GM12873 (cell line): ENCODE measurements around the gene ADIPOR2.

Experiments used
- CTCF ChIP-seq: IDR thresholded peaks from 2 replicates; pipeline ENCODE4 v1.5.1; 2012; ENCODE audit warnings: low read depth, mild to moderate bottlenecking, moderate library complexity, low read length, control low read depth; ENCODE audit not compliant: insufficient read depth; ENCODE audit errors: missing control alignments

Gene ADIPOR2

DNA sequence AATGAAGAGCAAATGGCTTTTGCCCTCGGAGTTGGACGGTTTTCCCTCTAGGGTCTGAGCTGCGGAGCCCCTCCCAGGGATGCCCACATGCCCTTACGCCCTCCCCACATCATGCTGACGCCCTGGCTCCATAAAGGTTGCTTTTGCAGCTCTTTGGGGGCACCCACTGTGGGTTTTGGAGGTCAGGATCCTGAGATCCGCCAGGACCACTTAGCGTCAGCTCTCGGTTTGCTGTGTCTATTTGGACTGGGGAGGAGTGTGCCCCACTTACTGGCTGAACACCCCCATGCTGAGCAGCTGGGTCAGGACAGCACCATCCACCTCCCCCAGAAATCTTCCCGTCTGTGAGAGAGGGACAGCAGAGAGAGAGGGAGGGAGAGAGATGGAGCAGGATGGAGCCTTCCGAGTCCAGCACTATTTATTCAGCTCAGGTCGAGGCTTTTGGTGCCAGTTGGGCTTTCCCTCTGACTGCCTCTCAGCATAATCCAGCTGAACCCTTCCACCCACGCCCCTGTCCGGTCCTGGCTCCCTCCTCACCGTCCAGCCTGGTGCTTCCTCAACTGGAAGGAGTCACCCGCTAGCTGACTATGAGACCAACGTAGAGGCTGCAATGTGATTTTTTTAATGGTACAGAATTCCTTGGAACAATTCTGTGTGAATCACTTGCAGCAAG is 110.6 kb downstream of the ADIPOR2 start:
- no peak for TF ChIP-seq CTCF

DNA sequence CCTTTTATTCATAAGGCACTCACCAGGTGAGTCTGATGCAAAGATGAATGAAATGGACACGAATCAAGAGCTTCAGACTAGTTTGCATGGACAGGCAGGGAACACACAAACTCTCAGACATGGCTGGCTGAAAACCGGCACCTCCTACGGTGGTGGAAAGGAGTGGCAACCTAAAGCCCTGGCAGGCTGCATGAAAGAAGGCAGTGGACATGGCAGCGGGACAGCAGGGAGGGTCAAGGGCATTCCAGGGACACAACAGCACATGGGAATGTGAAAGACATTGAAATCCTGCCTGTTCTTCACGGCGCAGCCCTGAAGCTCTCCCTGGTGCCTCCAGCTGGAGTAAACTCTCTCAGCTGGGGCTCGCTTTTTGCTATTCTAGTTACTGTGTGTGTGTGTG is 112.9 kb downstream of the ADIPOR2 start:
- no peak for TF ChIP-seq CTCF

GRCh38 chr12:1804545-1805332 is 113.9 kb downstream of the ADIPOR2 start:
- no peak for TF ChIP-seq CTCF

DNA sequence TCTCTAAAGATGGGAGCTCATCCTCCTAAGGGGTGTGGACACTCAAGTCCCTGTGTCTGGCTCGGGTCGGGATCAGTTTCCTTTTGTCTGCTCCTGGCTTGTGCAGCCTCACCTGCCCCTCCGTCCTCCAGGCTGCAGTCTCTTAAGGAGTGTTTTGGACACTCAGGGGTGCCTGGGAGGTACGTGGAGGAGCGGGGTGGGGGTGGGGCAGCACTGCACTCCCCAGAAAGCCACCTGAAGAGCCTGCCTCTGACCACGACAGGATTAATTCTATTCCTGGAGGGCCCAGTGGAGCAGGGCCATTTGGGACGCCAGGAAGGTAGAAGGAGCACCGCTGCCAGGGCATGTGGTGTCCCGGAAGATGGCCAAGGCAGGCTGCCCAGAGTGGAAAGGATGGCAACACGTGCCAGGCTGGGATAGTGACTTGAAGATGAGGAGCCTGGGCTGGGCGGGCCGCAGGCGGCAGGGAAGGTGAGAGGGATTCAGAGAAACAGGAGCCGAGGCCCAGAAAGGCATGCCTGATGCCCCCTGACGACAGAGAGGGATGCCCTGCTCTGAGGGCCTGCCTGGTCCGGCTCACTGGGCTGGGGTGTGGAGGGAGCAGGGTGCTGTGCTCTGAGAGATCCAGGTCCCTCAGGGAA is 114.7 kb downstream of the ADIPOR2 start:
- TF ChIP-seq CTCF = no peak

GRCh38 chr12:1806301-1807086 is 115.6 kb downstream of the ADIPOR2 start:
- TF ChIP-seq CTCF = no peak

DNA sequence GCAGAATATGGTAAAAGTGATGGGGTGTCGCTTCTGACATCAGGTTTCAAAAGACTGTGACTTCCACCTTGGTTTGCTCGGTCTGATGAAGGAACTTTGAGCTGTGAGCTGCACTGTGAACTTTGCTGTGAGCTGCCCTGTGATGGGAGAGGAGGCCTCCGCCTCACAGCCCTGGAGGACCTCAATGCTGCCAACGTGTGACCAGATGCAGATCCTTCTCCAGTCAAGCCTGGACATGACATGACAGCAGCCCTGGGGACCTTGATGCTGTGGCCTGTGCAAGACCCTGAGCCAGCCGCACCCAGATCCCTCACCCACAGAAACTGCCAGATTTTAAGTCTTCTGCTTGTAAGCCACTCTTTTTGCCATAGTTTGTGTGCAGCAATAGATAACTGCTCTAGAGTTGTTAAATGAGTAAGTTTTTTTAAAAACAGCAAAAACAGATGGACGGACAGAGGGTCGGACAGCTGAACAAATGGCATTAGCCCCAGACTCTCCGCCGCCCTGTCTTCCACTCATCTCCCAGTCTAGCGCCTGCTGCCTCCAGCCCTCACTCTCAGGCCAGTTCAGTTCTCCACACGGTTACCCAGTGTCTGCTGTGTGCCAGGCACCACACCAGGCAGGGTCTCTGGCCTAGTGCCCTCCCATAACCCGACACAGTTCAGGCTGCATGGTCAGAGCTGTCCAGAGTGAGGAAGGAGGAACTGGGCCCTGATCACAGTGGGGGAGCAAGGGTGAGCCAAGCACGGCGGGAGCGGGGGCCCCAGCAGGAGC is 116.4 kb downstream of the ADIPOR2 start:
- TF ChIP-seq CTCF = no peak
